Activated CD4-positive, alpha-beta T cell treated with anti-CD3 and anti-CD28 coated beads for 36 hours (primary cell): Measurements from ENCODE around the gene RNU6-1. TPM values are rescaled to one million over a fixed set of nuclear protein-coding genes. Genes with fewer than 3 reads are reported as not detected.

Source experiments
- ATAC-seq: fragments of 200-7000 bp; cut with Tn5 transposase; one replicate; pipeline ENCODE4 v1.10.0; 2021; ENCODE audit warnings: mild to moderate bottlenecking, moderate library complexity
- CTCF ChIA-PET: fragments of 350-600 bp; sonication (Branson Sonifier 250); formaldehyde crosslinking; loops from one replicate; lab custom pipeline; 2021; ENCODE audit warnings: antibody characterized with exemption; lab: Charles Lee
- POLR2A ChIA-PET: fragments of 350-600 bp; sonication (Branson Sonifier 250); formaldehyde crosslinking; loops from one replicate; lab custom pipeline; 2021; ENCODE audit warnings: antibody characterized with exemption, inconsistent platforms; lab: Charles Lee
- DNase-seq: peaks from one replicate; pipeline ENCODE4 v3.0.0-alpha.2; 2020
- H3K27ac Mint-ChIP-seq: one replicate; pipeline ENCODE4 v1.8.0; 2021; ENCODE audit warnings: mixed read lengths
- H3K27me3 Mint-ChIP-seq: one replicate; pipeline ENCODE4 v1.8.0; 2021; ENCODE audit warnings: mixed read lengths
- H3K36me3 Mint-ChIP-seq: one replicate; pipeline ENCODE4 v1.8.0; 2021; ENCODE audit warnings: low read depth, mixed read lengths
- H3K4me1 Mint-ChIP-seq: one replicate; pipeline ENCODE4 v1.8.0; 2021; ENCODE audit warnings: mixed read lengths
- H3K4me3 Mint-ChIP-seq: one replicate; pipeline ENCODE4 v1.8.0; 2021; ENCODE audit warnings: mild to moderate bottlenecking, moderate library complexity, mixed read lengths
- H3K9me3 Mint-ChIP-seq: one replicate; pipeline ENCODE4 v1.8.0; 2021; ENCODE audit warnings: low read depth, mixed read lengths
- intact Hi-C, 2 experiments: fragments of 100-400 bp; cut with DNase I in 1 of 2; cut with micrococcal nuclease in 1 of 2; formaldehyde crosslinking; loops; one replicate each; pipeline versions ENCODE4 v1.14.2 to v1.15.1; 2022 to 2024; cut with DNase I, micrococcal nuclease
- total RNA-seq, 2 experiments: library from RNA; stranded (reverse); gene quantifications; one replicate each; pipeline ENCODE4 v1.2.3, GENCODE V29; 2021

Gene RNU6-1
- total RNA-seq, 2 experiments from 2014 or later: not detected

- intact Hi-C loops: no loop called here
- ATAC-seq (no peak), DNase-seq (no peak)
- CTCF ChIA-PET: no interaction called here
- POLR2A ChIA-PET: no interaction called here
- peaks cover 9% of the 10 kb centered on the region for H3K27me3 Mint-ChIP-seq
- H3K27ac Mint-ChIP-seq: no peak overlapping the region
- H3K4me3 Mint-ChIP-seq: no peak overlapping the region
- H3K36me3 Mint-ChIP-seq: no peaks in the 10 kb centered on the region
- peaks cover 9% of the 10 kb centered on the region for H3K4me1 Mint-ChIP-seq
- no peaks in the 10 kb centered on the region for H3K9me3 Mint-ChIP-seq
Measured at GRCh38 chr15:67878712-67879206, 38.9 kb upstream of the RNU6-1 start.

- ChIA-PET POLR2A (no interaction called here), CTCF (interaction anchor here (0.7 to 1.4 kb wide), 2 partner anchors 10 to 664 kb away, joined by 3 to 7 read pairs; no protein-coding TSS in a partner anchor)
- Mint-ChIP-seq H3K36me3 (no peaks in the 10 kb centered on the region), H3K27me3 (peaks cover 12% of the 10 kb centered on the region), H3K27ac (no peak overlapping the region), H3K4me3 (no peak overlapping the region), H3K4me1 (no peaks in the 10 kb centered on the region), H3K9me3 (peaks cover 11% of the 10 kb centered on the region)
- no peak for DNase-seq
- intact Hi-C loops: no loop called here
- ATAC-seq: no peak
Measured at GRCh38 chr15:67873777-67874176, 33.9 kb upstream of the RNU6-1 start.

GRCh38 chr15:67870868-67871408, 31.1 kb upstream of the RNU6-1 start:
- Mint-ChIP-seq H3K27ac (no peak overlapping the region), H3K4me1 (no peaks in the 10 kb centered on the region), H3K27me3 (peaks cover 12% of the 10 kb centered on the region), H3K4me3 (no peak overlapping the region), H3K9me3 (peaks cover 11% of the 10 kb centered on the region), H3K36me3 (no peaks in the 10 kb centered on the region)
- DNase-seq (no peak), ATAC-seq (no peak)
- CTCF ChIA-PET: no interaction called here
- intact Hi-C loops: no loop called here
- POLR2A ChIA-PET: interaction anchor here (0.6 kb wide), 1 partner anchor 340 kb away, joined by 3 read pairs; no protein-coding TSS in a partner anchor

DNA sequence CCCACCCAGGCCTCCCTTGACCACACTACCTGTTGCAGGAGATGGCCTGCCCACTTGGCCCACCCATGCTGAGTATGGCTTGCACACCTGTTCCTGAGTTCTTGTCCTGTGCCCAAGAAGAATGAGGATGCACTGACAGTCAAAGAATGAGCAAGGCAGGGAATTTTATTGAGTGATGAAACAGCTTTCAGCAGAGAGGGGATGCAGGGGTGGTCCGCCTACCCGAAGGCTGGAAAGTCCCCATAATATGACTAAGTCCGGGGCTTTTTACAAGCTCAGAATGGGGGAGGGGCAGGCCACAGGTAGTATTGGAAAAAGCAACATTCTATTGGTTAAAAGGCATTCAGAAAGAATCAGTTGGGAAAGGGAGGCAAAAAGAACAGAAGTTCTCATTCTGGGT, 29.9 kb upstream of the RNU6-1 start:
- ATAC-seq (no peak), DNase-seq (no peak)
- Mint-ChIP-seq H3K4me1 (no peaks in the 10 kb centered on the region), H3K27ac (no peak overlapping the region), H3K4me3 (no peak overlapping the region), H3K9me3 (peaks cover 11% of the 10 kb centered on the region), H3K27me3 (peaks cover 14% of the 10 kb centered on the region), H3K36me3 (no peaks in the 10 kb centered on the region)
- intact Hi-C loops: no loop called here
- CTCF ChIA-PET: interaction anchor here (0.6 kb wide), 2 partner anchors 248 to 473 kb away, joined by 3 to 4 read pairs; no protein-coding TSS in a partner anchor
- POLR2A ChIA-PET: no interaction called here

DNA sequence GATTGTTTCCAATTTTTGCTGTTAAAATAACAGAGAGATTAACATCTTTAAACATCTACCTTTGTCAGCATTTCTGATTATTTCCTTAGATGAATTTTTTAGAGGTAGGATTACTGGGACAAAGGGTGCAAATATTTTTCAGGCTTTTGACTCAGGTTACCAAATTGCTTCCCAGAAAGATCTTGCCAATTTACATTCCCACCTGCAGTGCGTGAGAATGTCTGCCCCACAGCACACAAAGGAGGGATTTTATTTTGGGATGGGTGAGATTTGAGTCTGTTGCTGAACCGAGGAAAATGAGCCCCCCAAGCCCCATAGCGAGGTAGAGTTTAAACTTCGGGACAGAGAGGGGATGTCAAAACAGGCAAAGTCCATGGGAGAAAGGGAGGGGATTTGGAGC, 25.9 kb upstream of the RNU6-1 start:
- DNase-seq (no peak), ATAC-seq (no peak)
- H3K4me1 Mint-ChIP-seq: peaks cover 4% of the 10 kb centered on the region
- peaks cover 11% of the 10 kb centered on the region for H3K27me3 Mint-ChIP-seq
- no peak overlapping the region for H3K4me3 Mint-ChIP-seq
- H3K9me3 Mint-ChIP-seq: peaks cover 7% of the 10 kb centered on the region
- intact Hi-C loops: no loop called here
- POLR2A ChIA-PET: no interaction called here
- CTCF ChIA-PET: interaction anchor here (1.0 kb wide), 1 partner anchor 18 kb away, joined by 3 read pairs; no protein-coding TSS in a partner anchor
- H3K27ac Mint-ChIP-seq: no peak overlapping the region
- no peaks in the 10 kb centered on the region for H3K36me3 Mint-ChIP-seq

DNA sequence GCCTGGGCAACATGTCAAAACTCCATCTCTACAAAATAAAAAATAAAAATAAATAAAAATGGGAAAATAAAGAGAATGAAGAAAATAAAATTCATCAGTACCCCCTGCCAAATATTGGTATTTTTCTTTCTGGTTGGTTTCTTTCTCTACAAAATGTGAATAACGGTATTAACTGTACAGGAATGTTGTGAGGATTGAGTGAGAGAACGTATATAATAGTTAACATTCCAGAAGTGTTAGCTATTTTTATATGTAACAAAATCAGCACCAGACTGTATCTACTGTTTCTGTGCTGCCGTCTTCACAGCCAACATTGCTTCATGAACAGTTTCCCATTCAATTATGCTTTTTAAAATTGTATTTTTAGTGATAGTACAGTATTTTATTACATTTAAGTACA, 25.5 kb upstream of the RNU6-1 start:
- intact Hi-C loops: no loop called here
- Mint-ChIP-seq H3K36me3 (no peaks in the 10 kb centered on the region), H3K9me3 (peaks cover 6% of the 10 kb centered on the region), H3K4me1 (peaks cover 4% of the 10 kb centered on the region), H3K4me3 (no peak overlapping the region), H3K27ac (no peak overlapping the region), H3K27me3 (peaks cover 11% of the 10 kb centered on the region)
- no peak for DNase-seq
- ChIA-PET CTCF (interaction anchor here (1.0 kb wide), 1 partner anchor 18 kb away, joined by 3 read pairs; no protein-coding TSS in a partner anchor), POLR2A (no interaction called here)
- no peak for ATAC-seq

GRCh38 chr15:67863442-67863987, 23.7 kb upstream of the RNU6-1 start:
- POLR2A ChIA-PET: no interaction called here
- H3K4me3 Mint-ChIP-seq: no peak overlapping the region
- peaks cover 4% of the 10 kb centered on the region for H3K4me1 Mint-ChIP-seq

DNA sequence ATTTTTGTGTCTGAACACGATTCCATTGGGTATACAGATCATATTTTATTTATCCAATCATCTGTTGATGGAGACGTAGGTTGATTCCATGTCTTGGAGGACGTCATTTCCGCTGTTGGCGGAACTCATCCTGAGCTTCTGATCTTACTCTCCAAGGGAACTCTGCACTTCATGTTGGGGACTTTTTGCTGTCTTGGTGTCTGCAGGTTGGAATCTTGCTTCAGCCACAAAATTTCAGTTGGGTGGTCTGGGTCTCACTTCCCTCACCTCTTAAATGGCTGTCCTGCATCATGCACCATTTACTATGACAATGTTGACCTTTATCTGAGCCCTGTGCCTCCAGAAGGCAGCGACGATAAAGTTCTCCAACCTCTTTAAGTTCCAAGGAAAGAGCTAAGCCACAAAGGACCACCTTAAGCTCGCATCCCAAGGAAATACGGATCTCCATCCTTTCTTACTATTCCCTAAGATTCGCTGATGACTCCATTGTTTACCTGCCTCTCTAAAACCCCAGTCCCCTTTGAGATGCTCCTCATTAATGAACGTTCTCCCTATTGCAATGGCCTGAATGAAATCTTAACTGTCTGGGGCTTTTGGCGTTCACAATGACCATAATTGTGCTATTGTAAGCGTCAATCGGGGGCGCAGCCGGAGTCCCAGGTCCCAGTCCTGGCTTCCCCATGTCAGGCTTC, 23.1 kb upstream of the RNU6-1 start:
- no peaks in the 10 kb centered on the region for H3K36me3 Mint-ChIP-seq
- DNase-seq (no peak), ATAC-seq (no peak)
- H3K27me3 Mint-ChIP-seq: peaks cover 11% of the 10 kb centered on the region
- intact Hi-C loops: loop anchor here (1.0 to 5.0 kb wide), 5 partner anchors 192 to 349 kb away; partner anchors contain the start of gene PIAS1 (in 1 of the 2)
- no peaks in the 10 kb centered on the region for H3K9me3 Mint-ChIP-seq
- peaks cover 4% of the 10 kb centered on the region for H3K4me1 Mint-ChIP-seq
- CTCF ChIA-PET: interaction anchor here (0.6 to 2.3 kb wide), 14 partner anchors 9 to 916 kb away, joined by 3 to 14 read pairs (median 4); no protein-coding TSS in a partner anchor
- no peak overlapping the region for H3K4me3 Mint-ChIP-seq
- POLR2A ChIA-PET: no interaction called here
- no peak overlapping the region for H3K27ac Mint-ChIP-seq

More at GRCh38 chr15:67863442-67863987, 23.7 kb upstream of the RNU6-1 start:
- Mint-ChIP-seq H3K27me3 (peaks cover 11% of the 10 kb centered on the region), H3K9me3 (no peaks in the 10 kb centered on the region), H3K36me3 (no peaks in the 10 kb centered on the region), H3K27ac (no peak overlapping the region)
- intact Hi-C loops: loop anchor here (1.0 to 5.0 kb wide), 5 partner anchors 191 to 349 kb away; partner anchors contain the start of gene PIAS1 (in 1 of the 2)
- DNase-seq (peak; percentile 87), ATAC-seq (peak; percentile 99)
- CTCF ChIA-PET: interaction anchor here (0.7 to 2.3 kb wide), 18 partner anchors 10 to 960 kb away, joined by 3 to 14 read pairs (median 4); no protein-coding TSS in a partner anchor

DNA sequence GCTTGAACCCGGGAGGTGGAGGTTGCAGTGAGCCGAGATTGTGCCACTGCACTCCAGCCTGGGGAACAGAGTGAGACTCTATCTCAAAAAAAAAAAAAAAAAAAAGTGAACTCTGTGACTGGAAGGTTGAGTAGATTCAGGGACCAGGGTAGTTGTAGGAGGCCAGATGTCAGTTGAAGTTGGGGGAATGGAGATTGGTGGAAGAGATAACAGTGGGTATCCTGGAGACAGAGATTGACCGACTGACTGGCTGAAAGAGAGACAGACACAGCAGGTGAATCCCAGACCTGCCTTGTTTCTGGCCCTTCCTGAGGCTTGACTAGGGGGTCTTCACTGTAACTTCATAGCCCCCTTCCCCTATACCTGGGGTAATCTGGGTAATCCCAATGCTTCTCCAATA, 22.1 kb upstream of the RNU6-1 start:
- intact Hi-C loops: loop anchor here (2.0 to 5.0 kb wide), 3 partner anchors 193 to 350 kb away; partner anchors contain the start of gene PIAS1 (in 1 of the 2)
- no peak overlapping the region for H3K4me3 Mint-ChIP-seq
- ATAC-seq: no peak
- no peak overlapping the region for H3K27ac Mint-ChIP-seq
- H3K4me1 Mint-ChIP-seq: peaks cover 4% of the 10 kb centered on the region
- POLR2A ChIA-PET: no interaction called here
- CTCF ChIA-PET: interaction anchor here (0.7 to 2.3 kb wide), 2 partner anchors 292 to 445 kb away, joined by 3 to 14 read pairs; no protein-coding TSS in a partner anchor
- no peaks in the 10 kb centered on the region for H3K9me3 Mint-ChIP-seq
- peaks cover 11% of the 10 kb centered on the region for H3K27me3 Mint-ChIP-seq
- no peaks in the 10 kb centered on the region for H3K36me3 Mint-ChIP-seq
- no peak for DNase-seq

GRCh38 chr15:67859331-67859946, 19.6 kb upstream of the RNU6-1 start:
- DNase-seq (no peak), ATAC-seq (no peak)
- ChIA-PET CTCF (no interaction called here), POLR2A (no interaction called here)
- Mint-ChIP-seq H3K9me3 (no peaks in the 10 kb centered on the region), H3K27ac (no peak overlapping the region), H3K36me3 (no peaks in the 10 kb centered on the region), H3K4me3 (no peak overlapping the region), H3K4me1 (peaks cover 10% of the 10 kb centered on the region), H3K27me3 (peaks cover 5% of the 10 kb centered on the region)
- intact Hi-C loops: no loop called here

- H3K4me3 Mint-ChIP-seq: no peak overlapping the region
- DNase-seq (no peak), ATAC-seq (no peak)
- no peaks in the 10 kb centered on the region for H3K36me3 Mint-ChIP-seq
- intact Hi-C loops: no loop called here
- no peaks in the 10 kb centered on the region for H3K27me3 Mint-ChIP-seq
- ChIA-PET CTCF (interaction anchor here (1.1 kb wide), 1 partner anchor 17 kb away, joined by 3 read pairs; no protein-coding TSS in a partner anchor), POLR2A (no interaction called here)
- H3K27ac Mint-ChIP-seq: no peak overlapping the region
- H3K4me1 Mint-ChIP-seq: peaks cover 6% of the 10 kb centered on the region
- no peaks in the 10 kb centered on the region for H3K9me3 Mint-ChIP-seq
Measured at GRCh38 chr15:67857220-67857619, 17.4 kb upstream of the RNU6-1 start.
